H1 (cell line): ENCODE data around the gene LRRC2. TPM values are rescaled to one million over a fixed set of nuclear protein-coding genes. Genes with fewer than 3 reads are reported as not detected.

Experiments used
- CTCF ChIA-PET: fragments of 300-600 bp; sonication (Branson Sonifier 250); formaldehyde crosslinking; loops from one replicate; lab custom pipeline; 2021; ENCODE audit not compliant: partially characterized antibody; lab: Charles Lee
- POLR2A ChIA-PET: fragments of 300-600 bp; sonication (Branson Sonifier 250); formaldehyde crosslinking; loops from one replicate; lab custom pipeline; 2021; ENCODE audit warnings: inconsistent platforms; ENCODE audit not compliant: partially characterized antibody; lab: Charles Lee
- DNase-seq, 2 experiments: peaks; one replicate each; pipeline versions ENCODE4 v3.0.0 to v3.0.0-alpha.2; 2010 to 2022; ENCODE audit warnings: low spot score in 2 of 2, low read depth in 1 of 2, mixed read lengths in 1 of 2
- FAIRE-seq: peaks from 2 replicates; lab custom pipeline; 2011; peaks lifted over from hg19 to GRCh38; lab: Jason Lieb, UNC
- H2AFZ ChIP-seq: 2 replicates; pipeline ENCODE4 v1.8.1; 2012; ENCODE audit warnings: low read length, inconsistent platforms
- H2AK5ac ChIP-seq: 2 replicates; pipeline ENCODE4 v1.6.1; 2013; ENCODE audit warnings: low read depth, low read length
- H2BK120ac ChIP-seq: replicated peaks from 2 replicates; pipeline ENCODE3; 2013; ENCODE audit warnings: low read depth, low read length, inconsistent platforms
- H2BK12ac ChIP-seq: 2 replicates; pipeline ENCODE4 v1.6.1; 2013; ENCODE audit warnings: low read depth, low read length
- H2BK15ac ChIP-seq: 2 replicates; pipeline ENCODE4 v1.6.1; 2013; ENCODE audit warnings: low read length
- H2BK20ac ChIP-seq: 2 replicates; pipeline ENCODE4 v1.6.1; 2013; ENCODE audit warnings: low read length
- H2BK5ac ChIP-seq: 2 replicates; pipeline ENCODE4 v1.6.1; 2013; ENCODE audit warnings: low read depth, low read length
- H3K14ac ChIP-seq: 2 replicates; pipeline ENCODE4 v1.6.1; 2013; ENCODE audit warnings: inconsistent platforms; ENCODE audit not compliant: insufficient read length
- H3K18ac ChIP-seq: 2 replicates; pipeline ENCODE4 v1.6.1; 2013; ENCODE audit warnings: low read length; ENCODE audit errors: extremely low read depth
- H3K23ac ChIP-seq: 2 replicates; pipeline ENCODE4 v1.6.1; 2013; ENCODE audit warnings: inconsistent platforms; ENCODE audit not compliant: insufficient read length
- H3K23me2 ChIP-seq: 2 replicates; pipeline ENCODE4 v1.6.1; 2013; ENCODE audit warnings: low read depth, low read length
- H3K27ac ChIP-seq: 2 replicates; pipeline ENCODE4 v1.6.1; 2011; ENCODE audit warnings: low read depth, low read length, inconsistent platforms
- H3K27me3 ChIP-seq, 4 experiments: replicated peaks in 1 of 4; 1 replicate in 1 of 4; 2 replicates in 3 of 4; pipeline versions ENCODE4 v1.6.1 to v1.8.1; 2011 to 2013; ENCODE audit warnings: low read length in 3 of 4, mild to moderate bottlenecking in 3 of 4, inconsistent platforms in 2 of 4, mixed read lengths in 2 of 4, moderate library complexity in 1 of 4; ENCODE audit not compliant: control insufficient read depth in 3 of 4, insufficient read depth in 3 of 4; ENCODE audit errors: extremely low read depth in 1 of 4
- H3K36me3 ChIP-seq, 4 experiments: 2 replicates each; pipeline versions ENCODE4 v1.6.1 to v1.8.1; 2011 to 2013; ENCODE audit warnings: mild to moderate bottlenecking in 4 of 4, low read length in 3 of 4, moderate library complexity in 2 of 4, control low read depth in 1 of 4, inconsistent platforms in 1 of 4; ENCODE audit not compliant: insufficient read depth in 4 of 4, control insufficient read depth in 2 of 4
- H3K4ac ChIP-seq: replicated peaks from 2 replicates; pipeline ENCODE3; 2013; ENCODE audit warnings: low read length, low read depth, mixed read lengths, inconsistent platforms; ENCODE audit not compliant: insufficient read length
- H3K4me1 ChIP-seq, 4 experiments: replicated peaks in 1 of 4; 1 replicate in 1 of 4; 2 replicates in 3 of 4; pipeline versions ENCODE4 v1.6.1 to v1.8.1; 2011 to 2013; ENCODE audit warnings: low read length in 3 of 4, inconsistent platforms in 2 of 4, mixed read lengths in 1 of 4; ENCODE audit not compliant: insufficient read depth in 4 of 4, control insufficient read depth in 3 of 4
- H3K4me2 ChIP-seq, 2 experiments: 2 replicates each; pipeline versions ENCODE4 v1.6.1 to v1.8.1; 2011 to 2013; ENCODE audit warnings: low read depth in 2 of 2, low read length in 2 of 2, control low read depth in 1 of 2, inconsistent platforms in 1 of 2, mild to moderate bottlenecking in 1 of 2; ENCODE audit not compliant: insufficient read depth in 1 of 2
- H3K4me3 ChIP-seq, 4 experiments: fragments of 200-600, 300-600 bp in 1 of 4; sonication (generic), shearing (Covaris generic), sonication (Bioruptor Twin) in 1 of 4; 2 replicates each; pipeline versions ENCODE4 v1.5.1 to v1.8.1; 2011 to 2016; ENCODE audit warnings: low read length in 4 of 4, low read depth in 3 of 4, control low read depth in 2 of 4, inconsistent platforms in 2 of 4, mild to moderate bottlenecking in 2 of 4, mixed read lengths in 1 of 4, moderate library complexity in 1 of 4; ENCODE audit not compliant: insufficient read depth in 2 of 4; ENCODE audit errors: extremely low read depth in 1 of 4
- H3K56ac ChIP-seq: replicated peaks from 2 replicates; pipeline ENCODE3; 2013; ENCODE audit warnings: low read depth, mild to moderate bottlenecking, mixed read lengths, low read length, inconsistent platforms; ENCODE audit not compliant: insufficient read length
- H3K79me1 ChIP-seq: 2 replicates; pipeline ENCODE4 v1.6.1; 2013; ENCODE audit warnings: low read depth, low read length, control low read depth
- H3K79me2 ChIP-seq, 2 experiments: 2 replicates each; pipeline versions ENCODE4 v1.6.1 to v1.8.1; 2012 to 2013; ENCODE audit warnings: low read length in 2 of 2, mild to moderate bottlenecking in 2 of 2, inconsistent platforms in 1 of 2; ENCODE audit not compliant: insufficient read depth in 2 of 2, control insufficient read depth in 1 of 2
- H3K9ac ChIP-seq, 4 experiments: replicated peaks in 1 of 4; 1 replicate in 1 of 4; 2 replicates in 3 of 4; pipeline versions ENCODE4 v1.6.1 to v1.8.1; 2011 to 2013; ENCODE audit warnings: low read depth in 3 of 4, low read length in 3 of 4, control low read depth in 2 of 4, mild to moderate bottlenecking in 2 of 4, moderate library complexity in 2 of 4, inconsistent platforms in 1 of 4; ENCODE audit errors: extremely low read depth in 1 of 4
- H3K9me3 ChIP-seq, 2 experiments: 2 replicates each; pipeline versions ENCODE4 v1.6.1 to v1.8.1; 2012 to 2013; ENCODE audit warnings: mild to moderate bottlenecking in 2 of 2, moderate library complexity in 2 of 2, control low read depth in 1 of 2, inconsistent platforms in 1 of 2, low read depth in 1 of 2, low read length in 1 of 2, mixed read lengths in 1 of 2; ENCODE audit not compliant: insufficient read depth in 2 of 2
- H4K20me1 ChIP-seq, 2 experiments: replicated peaks in 1 of 2; 2 replicates each; pipeline versions ENCODE3 to v1.8.1; 2011 to 2013; ENCODE audit warnings: inconsistent platforms in 2 of 2, low read length in 2 of 2, mild to moderate bottlenecking in 1 of 2; ENCODE audit not compliant: insufficient read depth in 2 of 2, control insufficient read depth in 1 of 2
- H4K5ac ChIP-seq: 2 replicates; pipeline ENCODE4 v1.6.1; 2013; ENCODE audit warnings: low read length, low read depth, mixed read lengths, inconsistent platforms; ENCODE audit not compliant: insufficient read length
- H4K8ac ChIP-seq: 2 replicates; pipeline ENCODE4 v1.8.0; 2013; ENCODE audit warnings: mild to moderate bottlenecking, moderate library complexity, low read length, inconsistent platforms; ENCODE audit not compliant: insufficient read depth; ENCODE audit errors: extremely low read depth
- H4K91ac ChIP-seq: replicated peaks from 2 replicates; pipeline ENCODE3; 2013; ENCODE audit warnings: low read length, mixed read lengths, inconsistent platforms; ENCODE audit not compliant: insufficient read length
- ATF2 ChIP-seq: IDR thresholded peaks from 2 replicates; pipeline ENCODE4 v1.6.1; 2012; ENCODE audit warnings: low read length, inconsistent platforms
- WGBS, 2 experiments: shearing (Covaris generic) in 1 of 2; methylation state at CpG; one replicate each; pipeline versions ENCODE4 v1.1.6 to v1.1.7; 2013 to 2015; ENCODE audit warnings: low lambda C conversion rate in 2 of 2, mixed read lengths in 2 of 2, inconsistent platforms in 1 of 2, low coverage in 1 of 2, missing lambda C conversion rate in 1 of 2; ENCODE audit not compliant: insufficient replicate concordance in 2 of 2, insufficient coverage in 1 of 2, insufficient read length in 1 of 2; ENCODE audit errors: extremely low coverage in 1 of 2, missing lambda C conversion rate in 1 of 2; 5-methylcytosine and 5-hydroxymethylcytosine counted together
- polyA plus RNA-seq, 7 experiments: library from polyadenylated mRNA; depleted of rRNA in 3 of 7; stranded (reverse) in 5 of 7; unstranded in 2 of 7; fragments of >200 nt in 5 of 7; fragments of 200-250 nt in 2 of 7; gene quantifications; 1 replicate in 5 of 7; 2 replicates in 1 of 7; 4 replicates in 1 of 7; pipeline versions ENCODE4 v1.2.1 to v1.2.3, GENCODE V29; 2011 to 2013; ENCODE audit warnings: missing spikeins in 2 of 7, mixed read lengths in 2 of 7
- total RNA-seq: library from RNA; stranded (reverse); fragmentation: NEBNext Ultra II Directional; extraction: Animal tissue kit (Norgen Biotek cat#: 25700); gene quantifications from 2 replicates; pipeline ENCODE4 v1.2.1, GENCODE V29; 2021

LRRC2 gene
- total and polyA plus RNA-seq, 2 of the 8 experiments (the other 6 are each of a cell fraction or from before 2014, with no cell fraction given), result 1.4 to 6.4 TPM

GRCh38 chr3:46564190-46565021, 1.7 kb downstream of the LRRC2 start:
- no peak overlapping the region for H3K56ac ChIP-seq
- peak in 1 of 2 experiments; percentile 41 for DNase-seq
- POLR2A ChIA-PET, result interaction anchor here (0.9 to 5.0 kb wide), 9 partner anchors 12 to 81 kb away, joined by 3 to 65 read pairs (median 4); a partner anchor contains a TSS

More at GRCh38 chr3:46564190-46565021, 1.7 kb downstream of the LRRC2 start:
- H4K20me1 ChIP-seq, result no peaks in the 10 kb centered on the region
- H3K79me1 ChIP-seq, result no peaks in the 10 kb centered on the region
- H2AFZ ChIP-seq, result no peak overlapping the region
- no peak overlapping the region for H3K9ac ChIP-seq
- H3K23me2 ChIP-seq, result peaks cover 3% of the 10 kb centered on the region; the same call in 1 of the 2 replicates
- no peak overlapping the region for H3K14ac ChIP-seq
- H2AK5ac ChIP-seq, result no peak overlapping the region
- WGBS, 2 experiments, result 90% methylated on average over 5 of the region's 5 CpGs; no CpG with 5 or more reads in 1 of the 2 experiments
- H3K18ac ChIP-seq, result no peak overlapping the region
- H3K27ac ChIP-seq, result no peak overlapping the region
- H3K4me2 ChIP-seq, result peak overlapping the region; percentile 1 to 69; a peak in 1 of 4 replicates
- no peak overlapping the region; the same call in 1 of the 2 replicates for H4K8ac ChIP-seq
- no peaks in the 10 kb centered on the region; a peak in 1 of 7 replicates for H3K27me3 ChIP-seq
- peak overlapping the region; percentile 24; the same call in 1 of the 2 replicates for H2BK20ac ChIP-seq
- peak overlapping the region; percentile 19; the same call in 1 of the 2 replicates for H2BK5ac ChIP-seq
- H2BK15ac ChIP-seq, result peak overlapping the region; percentile 61; the same call in 1 of the 2 replicates
- H4K5ac ChIP-seq, result no peak overlapping the region
- peaks cover 10 to 27% (median 16%) of the 10 kb centered on the region in 4 experiments for H3K4me1 ChIP-seq
- H3K9me3 ChIP-seq, result peaks cover 3 to 6% of the 10 kb centered on the region in 2 experiments; a peak in 1 of 4 replicates
- peak overlapping the region; percentile 50 for H3K4ac ChIP-seq
- no peaks in the 10 kb centered on the region for H3K36me3 ChIP-seq
- H3K79me2 ChIP-seq, result peaks cover 0 to 3% of the 10 kb centered on the region in 2 experiments; a peak in 2 of 4 replicates
- CTCF ChIA-PET, result interaction anchor here (0.7 to 6.3 kb wide), 8 partner anchors 9 to 99 kb away, joined by 3 to 45 read pairs (median 4); no protein-coding TSS in a partner anchor
- peak overlapping the region; percentile 56 for H4K91ac ChIP-seq
- no peak overlapping the region for H3K23ac ChIP-seq
- no peak overlapping the region for H3K4me3 ChIP-seq
- H2BK12ac ChIP-seq, result peak overlapping the region; percentile 94
- TF ChIP-seq ATF2, result no peak
- peak overlapping the region; percentile 10 for H2BK120ac ChIP-seq
- no peak for FAIRE-seq
